H1 (cell line): ENCODE results near the gene TNS3. TPM values are rescaled to one million over a fixed set of nuclear protein-coding genes. Genes with fewer than 3 reads are reported as not detected.

Experiments
- EGR1 ChIP-seq: IDR thresholded peaks from 2 replicates; pipeline ENCODE4 v1.6.1; 2011; ENCODE audit warnings: low read depth, low read length, borderline replicate concordance
- POLR2AphosphoS5 ChIP-seq: IDR thresholded peaks from 2 replicates; pipeline ENCODE4 v1.6.1; 2011; ENCODE audit warnings: low read depth, low read length
- POU5F1 ChIP-seq: IDR thresholded peaks from 2 replicates; pipeline ENCODE4 v1.6.1; 2011; ENCODE audit warnings: low read depth, mild to moderate bottlenecking, low read length, moderate library complexity
- TAF1 ChIP-seq: IDR thresholded peaks from 2 replicates; pipeline ENCODE4 v1.6.1; 2011; ENCODE audit warnings: mild to moderate bottlenecking, low read depth, low read length
- polyA plus RNA-seq, 7 experiments: library from polyadenylated mRNA; depleted of rRNA in 3 of 7; stranded (reverse) in 5 of 7; unstranded in 2 of 7; fragments of >200 nt in 5 of 7; fragments of 200-250 nt in 2 of 7; gene quantifications; 1 replicate in 5 of 7; 2 replicates in 1 of 7; 4 replicates in 1 of 7; pipeline versions ENCODE4 v1.2.1 to v1.2.3, GENCODE V29; 2011 to 2013; ENCODE audit warnings: missing spikeins in 2 of 7, mixed read lengths in 2 of 7
- total RNA-seq: library from RNA; stranded (reverse); fragmentation: NEBNext Ultra II Directional; extraction: Animal tissue kit (Norgen Biotek cat#: 25700); gene quantifications from 2 replicates; pipeline ENCODE4 v1.2.1, GENCODE V29; 2021
- TF ChIP-seq, protein P1 (sequence below): fragments of 300-600 bp; sonication (generic); IDR thresholded peaks from 2 replicates; pipeline ENCODE4 v1.7.1; 2012; ENCODE audit warnings: low read length, moderate library complexity, mild to moderate bottlenecking, inconsistent platforms; ENCODE audit not compliant: insufficient replicate concordance
- TF ChIP-seq, protein P2 (sequence below): IDR thresholded peaks from 2 replicates; pipeline ENCODE4 v1.6.1; 2011; ENCODE audit warnings: low read depth, mild to moderate bottlenecking, low read length; ENCODE audit not compliant: insufficient read depth

Gene TNS3
- total and polyA plus RNA-seq, 2 of the 8 experiments (the other 6 are each of a cell fraction or from before 2014, with no cell fraction given) = 11.9 to 24.2 TPM

DNA sequence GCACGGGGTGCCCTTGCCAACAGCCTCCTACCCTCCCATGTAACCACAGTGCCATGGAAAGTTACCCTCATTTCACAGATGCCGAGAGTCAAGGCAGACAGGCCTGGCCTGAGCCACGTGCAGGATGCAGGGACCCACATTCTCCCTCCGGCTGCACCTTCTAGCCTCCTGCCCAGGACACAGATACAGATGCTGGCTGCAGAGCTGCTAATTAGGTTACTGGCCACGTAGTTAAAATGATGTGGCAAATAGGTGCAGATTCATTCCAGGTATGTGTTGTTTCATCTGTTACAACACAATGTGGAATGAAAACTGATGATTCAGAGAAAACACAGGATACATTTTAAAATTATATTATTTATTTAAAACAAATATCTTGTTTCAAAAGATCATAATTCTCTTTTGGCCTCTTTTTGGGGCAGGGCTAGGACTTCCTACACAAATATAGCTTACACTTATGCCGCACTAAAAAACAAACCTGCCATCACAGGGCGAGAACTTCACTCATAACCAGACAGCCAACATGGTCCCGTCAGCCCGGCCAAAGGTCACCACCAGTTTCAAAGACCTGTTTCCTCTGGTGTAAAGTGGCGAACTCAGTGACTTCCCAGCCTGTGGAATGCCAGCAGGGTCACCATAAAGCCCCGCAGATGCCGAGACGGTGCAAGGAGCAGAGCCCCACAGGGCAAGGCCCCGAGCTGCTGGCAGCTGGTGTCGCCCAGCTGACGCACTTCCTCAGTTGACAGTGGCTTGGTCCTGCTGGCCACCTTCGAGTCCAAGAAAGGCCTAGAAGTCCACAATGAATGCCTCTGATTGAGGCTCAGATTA is 83.5 kb downstream of the TNS3 start (continued):
- TF ChIP-seq, protein P1, sequence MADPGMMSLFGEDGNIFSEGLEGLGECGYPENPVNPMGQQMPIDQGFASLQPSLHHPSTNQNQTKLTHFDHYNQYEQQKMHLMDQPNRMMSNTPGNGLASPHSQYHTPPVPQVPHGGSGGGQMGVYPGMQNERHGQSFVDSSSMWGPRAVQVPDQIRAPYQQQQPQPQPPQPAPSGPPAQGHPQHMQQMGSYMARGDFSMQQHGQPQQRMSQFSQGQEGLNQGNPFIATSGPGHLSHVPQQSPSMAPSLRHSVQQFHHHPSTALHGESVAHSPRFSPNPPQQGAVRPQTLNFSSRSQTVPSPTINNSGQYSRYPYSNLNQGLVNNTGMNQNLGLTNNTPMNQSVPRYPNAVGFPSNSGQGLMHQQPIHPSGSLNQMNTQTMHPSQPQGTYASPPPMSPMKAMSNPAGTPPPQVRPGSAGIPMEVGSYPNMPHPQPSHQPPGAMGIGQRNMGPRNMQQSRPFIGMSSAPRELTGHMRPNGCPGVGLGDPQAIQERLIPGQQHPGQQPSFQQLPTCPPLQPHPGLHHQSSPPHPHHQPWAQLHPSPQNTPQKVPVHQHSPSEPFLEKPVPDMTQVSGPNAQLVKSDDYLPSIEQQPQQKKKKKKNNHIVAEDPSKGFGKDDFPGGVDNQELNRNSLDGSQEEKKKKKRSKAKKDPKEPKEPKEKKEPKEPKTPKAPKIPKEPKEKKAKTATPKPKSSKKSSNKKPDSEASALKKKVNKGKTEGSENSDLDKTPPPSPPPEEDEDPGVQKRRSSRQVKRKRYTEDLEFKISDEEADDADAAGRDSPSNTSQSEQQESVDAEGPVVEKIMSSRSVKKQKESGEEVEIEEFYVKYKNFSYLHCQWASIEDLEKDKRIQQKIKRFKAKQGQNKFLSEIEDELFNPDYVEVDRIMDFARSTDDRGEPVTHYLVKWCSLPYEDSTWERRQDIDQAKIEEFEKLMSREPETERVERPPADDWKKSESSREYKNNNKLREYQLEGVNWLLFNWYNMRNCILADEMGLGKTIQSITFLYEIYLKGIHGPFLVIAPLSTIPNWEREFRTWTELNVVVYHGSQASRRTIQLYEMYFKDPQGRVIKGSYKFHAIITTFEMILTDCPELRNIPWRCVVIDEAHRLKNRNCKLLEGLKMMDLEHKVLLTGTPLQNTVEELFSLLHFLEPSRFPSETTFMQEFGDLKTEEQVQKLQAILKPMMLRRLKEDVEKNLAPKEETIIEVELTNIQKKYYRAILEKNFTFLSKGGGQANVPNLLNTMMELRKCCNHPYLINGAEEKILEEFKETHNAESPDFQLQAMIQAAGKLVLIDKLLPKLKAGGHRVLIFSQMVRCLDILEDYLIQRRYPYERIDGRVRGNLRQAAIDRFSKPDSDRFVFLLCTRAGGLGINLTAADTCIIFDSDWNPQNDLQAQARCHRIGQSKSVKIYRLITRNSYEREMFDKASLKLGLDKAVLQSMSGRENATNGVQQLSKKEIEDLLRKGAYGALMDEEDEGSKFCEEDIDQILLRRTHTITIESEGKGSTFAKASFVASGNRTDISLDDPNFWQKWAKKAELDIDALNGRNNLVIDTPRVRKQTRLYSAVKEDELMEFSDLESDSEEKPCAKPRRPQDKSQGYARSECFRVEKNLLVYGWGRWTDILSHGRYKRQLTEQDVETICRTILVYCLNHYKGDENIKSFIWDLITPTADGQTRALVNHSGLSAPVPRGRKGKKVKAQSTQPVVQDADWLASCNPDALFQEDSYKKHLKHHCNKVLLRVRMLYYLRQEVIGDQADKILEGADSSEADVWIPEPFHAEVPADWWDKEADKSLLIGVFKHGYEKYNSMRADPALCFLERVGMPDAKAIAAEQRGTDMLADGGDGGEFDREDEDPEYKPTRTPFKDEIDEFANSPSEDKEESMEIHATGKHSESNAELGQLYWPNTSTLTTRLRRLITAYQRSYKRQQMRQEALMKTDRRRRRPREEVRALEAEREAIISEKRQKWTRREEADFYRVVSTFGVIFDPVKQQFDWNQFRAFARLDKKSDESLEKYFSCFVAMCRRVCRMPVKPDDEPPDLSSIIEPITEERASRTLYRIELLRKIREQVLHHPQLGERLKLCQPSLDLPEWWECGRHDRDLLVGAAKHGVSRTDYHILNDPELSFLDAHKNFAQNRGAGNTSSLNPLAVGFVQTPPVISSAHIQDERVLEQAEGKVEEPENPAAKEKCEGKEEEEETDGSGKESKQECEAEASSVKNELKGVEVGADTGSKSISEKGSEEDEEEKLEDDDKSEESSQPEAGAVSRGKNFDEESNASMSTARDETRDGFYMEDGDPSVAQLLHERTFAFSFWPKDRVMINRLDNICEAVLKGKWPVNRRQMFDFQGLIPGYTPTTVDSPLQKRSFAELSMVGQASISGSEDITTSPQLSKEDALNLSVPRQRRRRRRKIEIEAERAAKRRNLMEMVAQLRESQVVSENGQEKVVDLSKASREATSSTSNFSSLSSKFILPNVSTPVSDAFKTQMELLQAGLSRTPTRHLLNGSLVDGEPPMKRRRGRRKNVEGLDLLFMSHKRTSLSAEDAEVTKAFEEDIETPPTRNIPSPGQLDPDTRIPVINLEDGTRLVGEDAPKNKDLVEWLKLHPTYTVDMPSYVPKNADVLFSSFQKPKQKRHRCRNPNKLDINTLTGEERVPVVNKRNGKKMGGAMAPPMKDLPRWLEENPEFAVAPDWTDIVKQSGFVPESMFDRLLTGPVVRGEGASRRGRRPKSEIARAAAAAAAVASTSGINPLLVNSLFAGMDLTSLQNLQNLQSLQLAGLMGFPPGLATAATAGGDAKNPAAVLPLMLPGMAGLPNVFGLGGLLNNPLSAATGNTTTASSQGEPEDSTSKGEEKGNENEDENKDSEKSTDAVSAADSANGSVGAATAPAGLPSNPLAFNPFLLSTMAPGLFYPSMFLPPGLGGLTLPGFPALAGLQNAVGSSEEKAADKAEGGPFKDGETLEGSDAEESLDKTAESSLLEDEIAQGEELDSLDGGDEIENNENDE = no peak
- no peak for TF ChIP-seq POU5F1
- TF ChIP-seq, protein P2, sequence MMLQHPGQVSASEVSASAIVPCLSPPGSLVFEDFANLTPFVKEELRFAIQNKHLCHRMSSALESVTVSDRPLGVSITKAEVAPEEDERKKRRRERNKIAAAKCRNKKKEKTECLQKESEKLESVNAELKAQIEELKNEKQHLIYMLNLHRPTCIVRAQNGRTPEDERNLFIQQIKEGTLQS = no peak
- no peak for TF ChIP-seq EGR1
- TF ChIP-seq TAF1 = no peak
- TF ChIP-seq POLR2AphosphoS5 = no peak
